A549 (cell line): ENCODE results near the gene ZCWPW1. TPM values are rescaled to one million over a fixed set of nuclear protein-coding genes. Genes with fewer than 3 reads are reported as not detected.

Source experiments
- ATAC-seq, 2 experiments: fragments of 200-7000 bp in 1 of 2; fragments of >200 bp in 1 of 2; cut with Nextera tagmentation in 1 of 2; cut with Tn5 transposase in 1 of 2; 3 replicates each; pipeline versions ENCODE4 v1.8.0 to v1.9.1; 2018 to 2020; ENCODE audit warnings: mild to moderate bottlenecking in 1 of 2, moderate library complexity in 1 of 2
- CTCF ChIA-PET: fragments of 300-600 bp; sonication (Branson Sonifier 250); formaldehyde crosslinking; extraction: SDS; loops from one replicate; lab custom pipeline; 2021; ENCODE audit warnings: antibody characterized with exemption, inconsistent platforms; lab: Yijun Ruan, JAX
- POLR2A ChIA-PET: fragments of 350-600 bp; formaldehyde crosslinking; extraction: SDS; loops from one replicate; lab custom pipeline; 2021; ENCODE audit warnings: antibody characterized with exemption, inconsistent platforms; lab: Yijun Ruan, JAX
- DNase-seq, 2 experiments: peaks; one replicate each; pipeline versions ENCODE4 v3.0.0 to v3.0.0-alpha.2; 2011 to 2016; ENCODE audit warnings: low read depth in 1 of 2, low spot score in 1 of 2
- FAIRE-seq: peaks from 2 replicates; lab custom pipeline; 2011; peaks lifted over from hg19 to GRCh38; lab: Jason Lieb, UNC
- H3K27ac ChIP-seq, 2 experiments: fragments of >200 bp; sonication (Bioruptor Twin); formaldehyde crosslinking; 3 replicates each; pipeline ENCODE4 v1.5.1; 2016 to 2017
- H3K4me1 ChIP-seq: fragments of >200 bp; sonication (Bioruptor Twin); formaldehyde crosslinking; 3 replicates; pipeline ENCODE4 v1.6.1; 2016
- H3K4me2 ChIP-seq: fragments of >200 bp; sonication (Bioruptor Twin); formaldehyde crosslinking; 3 replicates; pipeline ENCODE4 v1.6.1; 2016
- H3K4me3 ChIP-seq: fragments of >200 bp; sonication (Bioruptor Twin); formaldehyde crosslinking; 3 replicates; pipeline ENCODE4 v1.5.1; 2016
- H3K9me3 ChIP-seq: fragments of >200 bp; sonication (Bioruptor Twin); formaldehyde crosslinking; 3 replicates; pipeline ENCODE4 v1.6.1; 2016
- BHLHE40 ChIP-seq: IDR thresholded peaks from 2 replicates; pipeline ENCODE4 v1.6.1; 2012; ENCODE audit warnings: low read depth, low read length, inconsistent platforms
- CEBPB ChIP-seq, 2 experiments: fragments of >200 bp in 1 of 2; sonication (Bioruptor Twin) in 1 of 2; formaldehyde crosslinking in 1 of 2; IDR thresholded peaks; 2 replicates each; pipeline ENCODE4 v1.6.1; 2012 to 2016
- EHF ChIP-seq: fragments of 250-450 bp; sonication (Bioruptor Pico); IDR thresholded peaks from 2 replicates; pipeline ENCODE4 v1.5.0; 2020; ENCODE audit warnings: mild to moderate bottlenecking
- EP300 ChIP-seq, 2 experiments: fragments of >200 bp; sonication (Bioruptor Twin); formaldehyde crosslinking; IDR thresholded peaks; 2 replicates in 1 of 2; 3 replicates in 1 of 2; pipeline ENCODE4 v1.6.1; 2016 to 2017
- JUN ChIP-seq, 2 experiments: fragments of >200 bp; sonication (Bioruptor Twin); formaldehyde crosslinking; IDR thresholded peaks; 2 replicates in 1 of 2; 3 replicates in 1 of 2; pipeline ENCODE4 v1.6.1; 2016 to 2017
- KDM5A ChIP-seq: fragments of 200-600 bp; sonication (generic); IDR thresholded peaks from 2 replicates; pipeline ENCODE4 v1.6.1; 2016; ENCODE audit warnings: antibody characterized with exemption, mild to moderate bottlenecking
- NFE2L2 ChIP-seq: fragments of 150-350 bp; conservative IDR thresholded peaks from 2 replicates; pipeline ENCODE4 v1.6.1; 2014; ENCODE audit warnings: low read length
- NPAS2 ChIP-seq: fragments of 250-450 bp; sonication (Bioruptor Pico); IDR thresholded peaks from 2 replicates; pipeline ENCODE4 v1.8.0; 2022; ENCODE audit warnings: mild to moderate bottlenecking, moderate library complexity, borderline replicate concordance
- POLR2AphosphoS2 ChIP-seq: conservative IDR thresholded peaks from 2 replicates; pipeline ENCODE4 v1.6.1; 2012; ENCODE audit warnings: low read length, improper control_type of control experiment, inconsistent platforms
- RARB ChIP-seq: fragments of 250-450 bp; sonication (Bioruptor Pico); IDR thresholded peaks from 2 replicates; pipeline ENCODE4 v1.8.0; 2021; ENCODE audit warnings: mild to moderate bottlenecking, moderate library complexity
- RNF2 ChIP-seq: fragments of 200-600 bp; sonication (generic); IDR thresholded peaks from 2 replicates; pipeline ENCODE4 v1.6.1; 2016; ENCODE audit warnings: low read depth, mild to moderate bottlenecking, antibody characterized with exemption, moderate library complexity, borderline replicate concordance
- ZC3H11A ChIP-seq: fragments of 450-650 bp; IDR thresholded peaks from 2 replicates; pipeline ENCODE4 v1.6.1; 2014; ENCODE audit warnings: antibody characterized with exemption, mild to moderate bottlenecking
- ZSCAN20 ChIP-seq: fragments of 250-450 bp; sonication (Bioruptor Pico); IDR thresholded peaks from 2 replicates; pipeline ENCODE4 v1.8.0; 2022; ENCODE audit warnings: mild to moderate bottlenecking, moderate library complexity
- WGBS: methylation state at CpG from one replicate; pipeline ENCODE4 v1.1.6; 2017; ENCODE audit errors: missing lambda C conversion rate; 5-methylcytosine and 5-hydroxymethylcytosine counted together
- polyA plus RNA-seq, 4 experiments: library from polyadenylated mRNA; depleted of rRNA in 3 of 4; stranded (reverse); fragments of >200 nt; fragmentation: RNase III in 1 of 4; extraction: RNeasy Plus Mini Kit Qiagen cat#74134 plus additional on column Dnase treatment in 1 of 4; gene quantifications; 2 replicates in 3 of 4; 3 replicates in 1 of 4; pipeline ENCODE4 v1.2.3, GENCODE V29; 2011 to 2017
- TF ChIP-seq, protein P1 (sequence below): IDR thresholded peaks from 2 replicates; pipeline ENCODE4 v1.6.1; 2012
- TF ChIP-seq, protein P2 (sequence below): IDR thresholded peaks from 2 replicates; pipeline ENCODE4 v1.6.1; 2012
- TF ChIP-seq, protein P3 (sequence below): IDR thresholded peaks from 2 replicates; pipeline ENCODE4 v1.6.1; 2012; ENCODE audit warnings: low read depth, borderline replicate concordance
- TF ChIP-seq, protein P4 (sequence below): fragments of >200 bp; sonication (Bioruptor Twin); formaldehyde crosslinking; IDR thresholded peaks from 2 replicates; pipeline ENCODE4 v1.6.1; 2016
- TF ChIP-seq, protein P5 (sequence below): fragments of 450-650 bp; IDR thresholded peaks from 2 replicates; pipeline ENCODE4 v1.6.1; 2014; ENCODE audit warnings: antibody characterized with exemption
- TF ChIP-seq, protein P6 (sequence below): fragments of 150-350 bp; IDR thresholded peaks from 2 replicates; pipeline ENCODE4 v1.6.1; 2014; ENCODE audit warnings: low read depth, mild to moderate bottlenecking, low read length
- TF ChIP-seq, protein P7 (sequence below): fragments of 200-600 bp; sonication (generic); IDR thresholded peaks from 2 replicates; pipeline ENCODE4 v1.6.1; 2016; ENCODE audit warnings: antibody characterized with exemption, mild to moderate bottlenecking, moderate library complexity

Gene ZCWPW1
- polyA plus RNA-seq, 2 of the 4 experiments (the other 2 are of a cell fraction), result 2.0 to 4.2 TPM

DNA sequence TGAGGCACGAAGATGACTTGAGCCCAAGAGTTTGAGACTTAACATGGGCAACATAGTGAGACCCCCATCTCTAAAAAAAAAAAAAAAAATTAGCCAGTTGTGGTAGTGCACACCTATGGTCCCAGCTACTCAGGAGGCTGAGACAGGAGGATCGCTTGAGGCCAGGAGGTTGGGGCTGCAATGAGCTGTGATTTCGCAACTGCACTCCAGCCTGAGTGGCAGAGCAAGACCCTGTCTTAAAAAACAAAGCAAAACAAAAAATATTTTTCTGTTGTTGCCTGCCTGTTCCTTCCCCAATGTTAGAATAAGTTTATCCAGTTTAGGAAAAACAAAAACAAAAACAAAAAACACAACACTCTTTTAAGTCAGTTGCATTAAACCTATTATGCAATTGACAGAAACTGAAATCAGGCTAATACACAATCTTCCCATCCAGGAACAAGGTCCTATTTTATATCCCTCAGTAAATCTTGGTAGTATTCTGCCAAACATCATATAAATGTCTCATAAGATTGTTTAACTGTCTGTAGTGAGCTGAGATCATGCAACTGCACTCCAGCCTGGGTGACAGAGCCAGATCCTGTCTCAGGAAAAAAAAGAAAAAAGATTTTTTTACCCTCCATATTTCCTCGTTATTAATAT, 50.3 kb downstream of the ZCWPW1 start:
- no peak overlapping the region for H3K4me3 ChIP-seq
- FAIRE-seq (no peak), DNase-seq (no peak), ATAC-seq (no peak)
- H3K27ac ChIP-seq, result no peak overlapping the region
- no peaks in the 10 kb centered on the region for H3K4me1 ChIP-seq
- TF ChIP-seq CEBPB (IDR thresholded peaks at IDR 0.05), result peak; percentile 31 to 71; a peak in 3 of 4 replicates
- TF ChIP-seq EP300 (IDR thresholded peaks at IDR 0.05), result no peak
- TF ChIP-seq EHF (CRISPR knock-in tag), result no peak
- no peaks in the 10 kb centered on the region for H3K9me3 ChIP-seq
- WGBS, result 73% methylated on average over 4 of the region's 4 CpGs
- ChIA-PET POLR2A (no interaction called here), CTCF (interaction anchor here (0.7 kb wide), 2 partner anchors 9 to 69 kb away, joined by 3 read pairs; no protein-coding TSS in a partner anchor)
- H3K4me2 ChIP-seq, result no peak overlapping the region

DNA sequence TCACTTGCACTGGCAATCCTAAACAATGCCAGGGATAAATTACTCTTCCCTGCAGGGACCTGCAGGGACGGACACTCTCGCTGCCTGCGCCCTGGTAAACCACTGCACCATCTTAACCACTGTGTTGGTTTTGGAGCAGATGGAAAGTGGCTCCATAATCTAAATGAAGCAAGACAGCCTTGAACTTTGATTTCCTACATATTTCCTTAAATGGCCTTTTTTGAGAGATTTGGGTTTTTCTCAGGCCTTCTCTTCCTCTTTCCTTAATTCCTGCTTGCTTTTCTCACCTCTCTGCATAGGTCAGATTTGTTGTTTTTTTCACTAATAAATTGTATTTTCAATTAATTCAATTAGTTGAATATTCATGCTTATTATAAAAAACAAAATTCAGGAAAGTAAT, 52.4 kb downstream of the ZCWPW1 start:
- peaks cover 7% of the 10 kb centered on the region; the same call in 2 of the 3 replicates for H3K4me1 ChIP-seq
- TF ChIP-seq, protein P1, sequence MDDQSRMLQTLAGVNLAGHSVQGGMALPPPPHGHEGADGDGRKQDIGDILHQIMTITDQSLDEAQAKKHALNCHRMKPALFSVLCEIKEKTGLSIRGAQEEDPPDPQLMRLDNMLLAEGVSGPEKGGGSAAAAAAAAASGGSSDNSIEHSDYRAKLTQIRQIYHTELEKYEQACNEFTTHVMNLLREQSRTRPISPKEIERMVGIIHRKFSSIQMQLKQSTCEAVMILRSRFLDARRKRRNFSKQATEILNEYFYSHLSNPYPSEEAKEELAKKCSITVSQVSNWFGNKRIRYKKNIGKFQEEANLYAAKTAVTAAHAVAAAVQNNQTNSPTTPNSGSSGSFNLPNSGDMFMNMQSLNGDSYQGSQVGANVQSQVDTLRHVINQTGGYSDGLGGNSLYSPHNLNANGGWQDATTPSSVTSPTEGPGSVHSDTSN, result no peak
- TF ChIP-seq KDM5A (no peak), RARB (CRISPR knock-in tag) (no peak), BHLHE40 (no peak), EP300 (IDR thresholded peaks at IDR 0.05) (no peak), NFE2L2 (no peak), POLR2AphosphoS2 (no peak), RNF2 (no peak), EHF (CRISPR knock-in tag) (no peak), ZSCAN20 (CRISPR knock-in tag) (no peak), NPAS2 (CRISPR knock-in tag) (no peak), ZC3H11A (no peak), JUN (IDR thresholded peaks at IDR 0.05) (no peak)
- TF ChIP-seq, protein P2, sequence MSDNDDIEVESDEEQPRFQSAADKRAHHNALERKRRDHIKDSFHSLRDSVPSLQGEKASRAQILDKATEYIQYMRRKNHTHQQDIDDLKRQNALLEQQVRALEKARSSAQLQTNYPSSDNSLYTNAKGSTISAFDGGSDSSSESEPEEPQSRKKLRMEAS, result no peak
- TF ChIP-seq, protein P3, sequence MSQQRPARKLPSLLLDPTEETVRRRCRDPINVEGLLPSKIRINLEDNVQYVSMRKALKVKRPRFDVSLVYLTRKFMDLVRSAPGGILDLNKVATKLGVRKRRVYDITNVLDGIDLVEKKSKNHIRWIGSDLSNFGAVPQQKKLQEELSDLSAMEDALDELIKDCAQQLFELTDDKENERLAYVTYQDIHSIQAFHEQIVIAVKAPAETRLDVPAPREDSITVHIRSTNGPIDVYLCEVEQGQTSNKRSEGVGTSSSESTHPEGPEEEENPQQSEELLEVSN, result no peak
- TF ChIP-seq, protein P4, sequence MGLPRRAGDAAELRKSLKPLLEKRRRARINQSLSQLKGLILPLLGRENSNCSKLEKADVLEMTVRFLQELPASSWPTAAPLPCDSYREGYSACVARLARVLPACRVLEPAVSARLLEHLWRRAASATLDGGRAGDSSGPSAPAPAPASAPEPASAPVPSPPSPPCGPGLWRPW, result no peak
- TF ChIP-seq, protein P5, sequence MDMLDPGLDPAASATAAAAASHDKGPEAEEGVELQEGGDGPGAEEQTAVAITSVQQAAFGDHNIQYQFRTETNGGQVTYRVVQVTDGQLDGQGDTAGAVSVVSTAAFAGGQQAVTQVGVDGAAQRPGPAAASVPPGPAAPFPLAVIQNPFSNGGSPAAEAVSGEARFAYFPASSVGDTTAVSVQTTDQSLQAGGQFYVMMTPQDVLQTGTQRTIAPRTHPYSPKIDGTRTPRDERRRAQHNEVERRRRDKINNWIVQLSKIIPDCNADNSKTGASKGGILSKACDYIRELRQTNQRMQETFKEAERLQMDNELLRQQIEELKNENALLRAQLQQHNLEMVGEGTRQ, result no peak
- TF ChIP-seq, protein P6, sequence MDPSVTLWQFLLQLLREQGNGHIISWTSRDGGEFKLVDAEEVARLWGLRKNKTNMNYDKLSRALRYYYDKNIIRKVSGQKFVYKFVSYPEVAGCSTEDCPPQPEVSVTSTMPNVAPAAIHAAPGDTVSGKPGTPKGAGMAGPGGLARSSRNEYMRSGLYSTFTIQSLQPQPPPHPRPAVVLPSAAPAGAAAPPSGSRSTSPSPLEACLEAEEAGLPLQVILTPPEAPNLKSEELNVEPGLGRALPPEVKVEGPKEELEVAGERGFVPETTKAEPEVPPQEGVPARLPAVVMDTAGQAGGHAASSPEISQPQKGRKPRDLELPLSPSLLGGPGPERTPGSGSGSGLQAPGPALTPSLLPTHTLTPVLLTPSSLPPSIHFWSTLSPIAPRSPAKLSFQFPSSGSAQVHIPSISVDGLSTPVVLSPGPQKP, result no peak
- TF ChIP-seq, protein P7, sequence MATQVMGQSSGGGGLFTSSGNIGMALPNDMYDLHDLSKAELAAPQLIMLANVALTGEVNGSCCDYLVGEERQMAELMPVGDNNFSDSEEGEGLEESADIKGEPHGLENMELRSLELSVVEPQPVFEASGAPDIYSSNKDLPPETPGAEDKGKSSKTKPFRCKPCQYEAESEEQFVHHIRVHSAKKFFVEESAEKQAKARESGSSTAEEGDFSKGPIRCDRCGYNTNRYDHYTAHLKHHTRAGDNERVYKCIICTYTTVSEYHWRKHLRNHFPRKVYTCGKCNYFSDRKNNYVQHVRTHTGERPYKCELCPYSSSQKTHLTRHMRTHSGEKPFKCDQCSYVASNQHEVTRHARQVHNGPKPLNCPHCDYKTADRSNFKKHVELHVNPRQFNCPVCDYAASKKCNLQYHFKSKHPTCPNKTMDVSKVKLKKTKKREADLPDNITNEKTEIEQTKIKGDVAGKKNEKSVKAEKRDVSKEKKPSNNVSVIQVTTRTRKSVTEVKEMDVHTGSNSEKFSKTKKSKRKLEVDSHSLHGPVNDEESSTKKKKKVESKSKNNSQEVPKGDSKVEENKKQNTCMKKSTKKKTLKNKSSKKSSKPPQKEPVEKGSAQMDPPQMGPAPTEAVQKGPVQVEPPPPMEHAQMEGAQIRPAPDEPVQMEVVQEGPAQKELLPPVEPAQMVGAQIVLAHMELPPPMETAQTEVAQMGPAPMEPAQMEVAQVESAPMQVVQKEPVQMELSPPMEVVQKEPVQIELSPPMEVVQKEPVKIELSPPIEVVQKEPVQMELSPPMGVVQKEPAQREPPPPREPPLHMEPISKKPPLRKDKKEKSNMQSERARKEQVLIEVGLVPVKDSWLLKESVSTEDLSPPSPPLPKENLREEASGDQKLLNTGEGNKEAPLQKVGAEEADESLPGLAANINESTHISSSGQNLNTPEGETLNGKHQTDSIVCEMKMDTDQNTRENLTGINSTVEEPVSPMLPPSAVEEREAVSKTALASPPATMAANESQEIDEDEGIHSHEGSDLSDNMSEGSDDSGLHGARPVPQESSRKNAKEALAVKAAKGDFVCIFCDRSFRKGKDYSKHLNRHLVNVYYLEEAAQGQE, result no peak
- H3K4me3 ChIP-seq, result no peak overlapping the region
- ATAC-seq, result no peak
- no peaks in the 10 kb centered on the region for H3K9me3 ChIP-seq
- 98% methylated on average over 3 of the region's 3 CpGs for WGBS
- FAIRE-seq, result no peak
- H3K4me2 ChIP-seq, result no peak overlapping the region
- DNase-seq, result no peak
- POLR2A ChIA-PET, result interaction anchor here (0.9 kb wide), 1 partner anchor 29 kb away, joined by 3 read pairs; no protein-coding TSS in a partner anchor
- CTCF ChIA-PET, result interaction anchor here (1.0 to 2.2 kb wide), 3 partner anchors 22 to 32 kb away, joined by 3 to 5 read pairs (median 3); no protein-coding TSS in a partner anchor
- no peak overlapping the region for H3K27ac ChIP-seq
